ENCODE measurements around the gene CNTNAP2. TPM values are rescaled to one million over a fixed set of nuclear protein-coding genes. Genes with fewer than 3 reads are reported as not detected.

Gene CNTNAP2
- total and polyA plus RNA-seq, 2 of the 4 experiments (the other 2 are of a cell fraction), result not detected

DNA sequence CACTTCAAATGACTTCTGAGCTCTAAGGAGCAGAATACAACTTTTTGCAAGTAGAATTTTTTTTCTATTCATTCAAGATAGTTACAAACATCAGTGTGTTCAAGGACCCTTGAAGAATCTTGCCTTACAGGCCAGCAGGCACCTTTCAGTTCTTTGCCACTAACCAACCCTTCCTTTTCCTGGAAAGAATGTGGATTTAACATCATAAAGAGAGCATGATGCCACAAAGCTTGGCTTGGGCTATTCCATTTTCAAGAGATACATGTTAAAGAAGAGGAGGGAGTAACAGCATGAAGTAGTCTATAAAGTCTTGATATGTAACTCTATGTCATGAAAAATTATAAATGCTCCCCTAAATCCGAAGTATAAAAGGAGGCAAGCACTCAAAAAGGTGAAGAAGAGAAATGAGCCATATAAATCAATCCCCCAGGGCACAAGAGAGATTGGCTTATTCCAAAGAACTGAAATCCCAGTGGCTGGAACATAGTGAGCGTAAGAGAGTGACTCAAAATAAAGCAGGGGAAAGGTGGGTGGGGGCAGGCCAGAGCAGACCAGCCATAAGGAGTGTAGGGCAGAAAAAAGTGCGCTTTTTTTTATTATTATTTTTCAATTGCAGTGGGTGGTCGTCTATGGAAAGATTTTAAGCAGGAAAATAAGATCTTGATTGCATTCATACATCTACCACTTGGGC is 1448.3 kb downstream of the CNTNAP2 start:
- intact Hi-C loops (cut with micrococcal nuclease) (no loop called here), in situ Hi-C loops (cut with MboI; ENCODE audit: low sequenced_read_pairs) (no loop called here), dilution Hi-C loops (cut with HindIII; ENCODE audit: low sequenced_read_pairs, unreplicated experiment) (no loop called here)
- Histone ChIP-seq H2BK120ac (ENCODE audit: low read depth, low read length) (no peak overlapping the region), H4K5ac (ENCODE audit: low read depth, low read length) (no peak overlapping the region), H4K8ac (ENCODE audit: low read depth in 2 of 2, low read length in 2 of 2) (no peak overlapping the region), H4K20me1 (ENCODE audit: insufficient read depth, low read length) (no peaks in the 10 kb centered on the region), H3K9me3 (ENCODE audit: control insufficient read depth, insufficient read depth, low read length) (peaks cover 2% of the 10 kb centered on the region; the same call in 1 of the 2 replicates), H3K36me3 (ENCODE audit: control insufficient read depth, insufficient read depth, low read length) (no peaks in the 10 kb centered on the region), H3K27me3 (ENCODE audit: control insufficient read depth, insufficient read depth, low read length) (no peaks in the 10 kb centered on the region), H3K9me1 (ENCODE audit: insufficient read depth, low read length) (no peaks in the 10 kb centered on the region), H2BK15ac (ENCODE audit: low read depth, low read length) (no peak overlapping the region), H2BK20ac (ENCODE audit: low read depth, low read length) (no peak overlapping the region), H3K9ac (ENCODE audit: low read depth, low read length) (no peak overlapping the region), H2AFZ (replicated peaks; ENCODE audit: low read length, poor library complexity) (no peak overlapping the region), H3K14ac (replicated peaks; ENCODE audit: low read depth, low read length) (no peak overlapping the region), H4K91ac (ENCODE audit: insufficient read depth, low read depth, low read length) (no peak overlapping the region), H3K27ac (ENCODE audit: insufficient read depth, low read length) (no peak overlapping the region), H3K23ac (ENCODE audit: low read depth, low read length) (no peak overlapping the region), H3K4ac (ENCODE audit: low read depth, low read length) (no peak overlapping the region), H3K56ac (ENCODE audit: extremely low read depth, insufficient read depth, low read length) (no peak overlapping the region), H2AK5ac (ENCODE audit: low read depth, low read length) (no peak overlapping the region), H3K4me1 (ENCODE audit: control insufficient read depth, insufficient read depth, low read length) (no peaks in the 10 kb centered on the region), H3K79me1 (ENCODE audit: low read depth in 1 of 2, low read length in 2 of 2) (no peaks in the 10 kb centered on the region), H2BK5ac (ENCODE audit: low read depth, low read length, poor library complexity, severe bottlenecking) (no peak overlapping the region), H3K4me2 (ENCODE audit: low read depth, low read length) (no peak overlapping the region), H2AK9ac (replicated peaks; ENCODE audit: low read depth, low read length, poor library complexity) (no peak overlapping the region), H3K18ac (ENCODE audit: low read depth, low read length) (no peak overlapping the region), H3K4me3 (ENCODE audit: insufficient read depth, low read depth, low read length) (no peak overlapping the region)
- ChIA-PET CTCF (no interaction called here), POLR2A (ENCODE audit: unreplicated experiment) (no interaction called here)
- no peak for TF ChIP-seq CEBPB (IDR thresholded peaks at IDR 0.05; ENCODE audit: low read depth, low read length)
- no peak for TF ChIP-seq BHLHE40 (IDR thresholded peaks at IDR 0.05; ENCODE audit: low read depth, low read length)
- ATAC-seq (ENCODE audit: low read depth) (no peak), DNase-seq (no peak)
- BruUV-seq (replicated peaks), result no TSS peak
- WGBS, 2 experiments (ENCODE audit: extremely low coverage in 2 of 2, insufficient read length in 1 of 2), result no CpG with 5 or more reads among the region's 4 CpGs
